Testis (tissue), 2 donors: Measurements from ENCODE around the gene ADCY2.

Experiments used
- POLR2A ChIP-seq: fragments of 450-650 bp; IDR thresholded peaks from one replicate; pipeline ENCODE4 v1.6.1; 2017; ENCODE audit warnings: antibody characterized with exemption, mild to moderate bottlenecking, moderate library complexity
- TF ChIP-seq, protein P1 (sequence below), 3 experiments: fragments of 450-650 bp in 2 of 3; fragments of 200-600 bp in 1 of 3; sonication (generic) in 1 of 3; IDR thresholded peaks; one replicate each; pipeline ENCODE4 v1.5.1; 2016 to 2019; ENCODE audit warnings: antibody characterized with exemption in 3 of 3, mild to moderate bottlenecking in 2 of 3, moderate library complexity in 1 of 3

DNA sequence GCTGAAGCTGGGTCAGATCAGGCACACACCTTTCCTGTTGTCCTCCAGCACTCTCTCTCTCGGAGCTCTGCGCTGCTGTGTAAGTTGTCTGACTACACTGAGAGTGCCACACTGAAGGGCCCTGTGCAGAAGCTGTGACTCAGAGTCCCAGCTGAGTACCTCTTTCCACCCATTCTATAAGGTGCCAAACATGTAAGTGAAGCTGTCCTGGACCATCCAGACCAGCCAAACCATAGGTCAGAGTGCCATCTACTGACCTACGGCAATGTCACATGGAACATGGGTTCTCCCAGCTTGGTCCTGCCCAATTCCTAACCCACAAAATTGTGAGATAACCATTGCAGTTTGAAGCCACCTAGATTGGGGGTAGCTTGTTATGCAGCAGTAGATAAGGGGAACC, 68.2 kb downstream of the ADCY2 start:
- TF ChIP-seq, protein P1, sequence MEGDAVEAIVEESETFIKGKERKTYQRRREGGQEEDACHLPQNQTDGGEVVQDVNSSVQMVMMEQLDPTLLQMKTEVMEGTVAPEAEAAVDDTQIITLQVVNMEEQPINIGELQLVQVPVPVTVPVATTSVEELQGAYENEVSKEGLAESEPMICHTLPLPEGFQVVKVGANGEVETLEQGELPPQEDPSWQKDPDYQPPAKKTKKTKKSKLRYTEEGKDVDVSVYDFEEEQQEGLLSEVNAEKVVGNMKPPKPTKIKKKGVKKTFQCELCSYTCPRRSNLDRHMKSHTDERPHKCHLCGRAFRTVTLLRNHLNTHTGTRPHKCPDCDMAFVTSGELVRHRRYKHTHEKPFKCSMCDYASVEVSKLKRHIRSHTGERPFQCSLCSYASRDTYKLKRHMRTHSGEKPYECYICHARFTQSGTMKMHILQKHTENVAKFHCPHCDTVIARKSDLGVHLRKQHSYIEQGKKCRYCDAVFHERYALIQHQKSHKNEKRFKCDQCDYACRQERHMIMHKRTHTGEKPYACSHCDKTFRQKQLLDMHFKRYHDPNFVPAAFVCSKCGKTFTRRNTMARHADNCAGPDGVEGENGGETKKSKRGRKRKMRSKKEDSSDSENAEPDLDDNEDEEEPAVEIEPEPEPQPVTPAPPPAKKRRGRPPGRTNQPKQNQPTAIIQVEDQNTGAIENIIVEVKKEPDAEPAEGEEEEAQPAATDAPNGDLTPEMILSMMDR (IDR thresholded peaks at IDR 0.05) = no peak
- no peak for TF ChIP-seq POLR2A
